T-cell (primary cell): ENCODE results near the gene SH3PXD2B. TPM values are rescaled to one million over a fixed set of nuclear protein-coding genes. Genes with fewer than 3 reads are reported as not detected.
A peak's percentile ranks its signal among the peaks of the same experiment; 100 is the strongest.

Experiments used
- ATAC-seq, 4 experiments: fragments of 200-7000 bp in 3 of 4; fragments of 150-1000 bp in 1 of 4; cut with Tn5 transposase; replicated peaks in 1 of 4; 1 replicate in 3 of 4; 2 replicates in 1 of 4; pipeline ENCODE4 v1.10.0; 2021; ENCODE audit warnings: moderate library complexity in 3 of 4, mild to moderate bottlenecking in 2 of 4, moderate number of reproducible peaks in 1 of 4
- CTCF ChIA-PET, 2 donors: fragments of 300-600 bp; sonication (Branson Sonifier 250); formaldehyde crosslinking; loops; one replicate each; lab custom pipeline; 2022; ENCODE audit warnings: antibody characterized with exemption in 2 of 2; lab: Charles Lee
- POLR2A ChIA-PET, 2 donors: fragments of 300-600 bp; sonication (Branson Sonifier 250); formaldehyde crosslinking; loops; one replicate each; lab custom pipeline; 2022; ENCODE audit warnings: antibody characterized with exemption in 2 of 2; lab: Charles Lee
- DNase-seq, 35 experiments: peaks; one replicate each; pipeline versions ENCODE4 v3.0.0 to v3.0.0-alpha.2; 2013 to 2023
- H3K27ac ChIP-seq: one replicate; pipeline ENCODE4 v1.5.1; 2013; ENCODE audit warnings: low read length
- H3K27me3 ChIP-seq, 2 experiments: replicated peaks in 1 of 2; 1 replicate in 1 of 2; 2 replicates in 1 of 2; pipeline versions ENCODE4 v1.6.1 to v1.7.0; 2013; ENCODE audit warnings: low read length in 1 of 2, mixed read lengths in 1 of 2; ENCODE audit not compliant: control insufficient read depth in 2 of 2, insufficient read depth in 2 of 2; ENCODE audit errors: extremely low read depth in 1 of 2
- H3K36me3 ChIP-seq, 2 donors: 1 replicate in 1 of 2; 2 replicates in 1 of 2; pipeline versions ENCODE4 v1.6.1 to v1.7.0; 2013; ENCODE audit warnings: low read length in 1 of 2; ENCODE audit not compliant: control insufficient read depth in 2 of 2, insufficient read depth in 1 of 2; ENCODE audit errors: extremely low read depth in 1 of 2
- H3K4me1 ChIP-seq, 2 experiments: 1 replicate in 1 of 2; 2 replicates in 1 of 2; pipeline versions ENCODE4 v1.6.1 to v1.7.0; 2013; ENCODE audit warnings: low read length in 2 of 2, mixed read lengths in 1 of 2; ENCODE audit not compliant: insufficient read depth in 2 of 2, control insufficient read depth in 1 of 2; ENCODE audit errors: extremely low read depth in 1 of 2
- H3K4me3 ChIP-seq, 2 donors: 1 replicate in 1 of 2; 2 replicates in 1 of 2; pipeline versions ENCODE4 v1.5.1 to v1.7.0; 2013; ENCODE audit warnings: mild to moderate bottlenecking in 2 of 2, low read length in 1 of 2, moderate library complexity in 1 of 2; ENCODE audit not compliant: control insufficient read depth in 1 of 2; ENCODE audit errors: extremely low read depth in 1 of 2
- H3K9me3 ChIP-seq: 2 replicates; pipeline ENCODE4 v1.7.0; 2013
- H3K27ac Mint-ChIP-seq, 2 donors: one replicate each; pipeline ENCODE4 v1.8.0; 2020 to 2021; ENCODE audit warnings: mild to moderate bottlenecking in 2 of 2, mixed read lengths in 2 of 2
- H3K27me3 Mint-ChIP-seq, 2 donors: one replicate each; pipeline ENCODE4 v1.8.0; 2021 to 2022; ENCODE audit warnings: mixed read lengths in 2 of 2
- H3K36me3 Mint-ChIP-seq: one replicate; pipeline ENCODE4 v1.8.0; 2021; ENCODE audit warnings: mixed read lengths
- H3K4me1 Mint-ChIP-seq, 3 donors: one replicate each; pipeline ENCODE4 v1.8.0; 2020 to 2022; ENCODE audit warnings: mixed read lengths in 3 of 3, mild to moderate bottlenecking in 1 of 3
- H3K4me3 Mint-ChIP-seq, 3 donors: one replicate each; pipeline ENCODE4 v1.8.0; 2020 to 2022; ENCODE audit warnings: mild to moderate bottlenecking in 3 of 3, mixed read lengths in 3 of 3, moderate library complexity in 3 of 3
- H3K9me3 Mint-ChIP-seq, 3 donors: one replicate each; pipeline ENCODE4 v1.8.0; 2020 to 2022; ENCODE audit warnings: mixed read lengths in 3 of 3
- WGBS: methylation state at CpG from one replicate; pipeline ENCODE4 v1.1.5; 2013; ENCODE audit warnings: missing lambda C conversion rate; ENCODE audit not compliant: insufficient coverage; 5-methylcytosine and 5-hydroxymethylcytosine counted together
- total RNA-seq, 35 experiments: library from RNA in 6 of 35; stranded (reverse) in 6 of 35; fragments of 120-200 nt in 1 of 35; gene quantifications; one replicate each; pipeline versions ENCODE4 v1.2.1 to v1.2.4 and lab custom pipeline; 2013 to 2026

SH3PXD2B gene
- total RNA-seq, 5 donors from 2014 or later (not counting 1 experiment from before 2014, with no cell fraction given), result 0.15 to 0.69 (median 0.38) TPM

GRCh38 chr5:172455511-172456061 is 1.3 kb upstream of the SH3PXD2B start:
- H3K27me3 Mint-ChIP-seq, result peaks cover 23 to 32% of the 10 kb centered on the region in 2 donors
- POLR2A ChIA-PET, result no interaction called here

GRCh38 chr5:172455087-172455381 is 709 bp upstream of the SH3PXD2B start:
- Mint-ChIP-seq H3K27ac (no peak overlapping the region), H3K27me3 (peaks cover 23 to 32% of the 10 kb centered on the region in 2 donors), H3K9me3 (no peaks in the 10 kb centered on the region), H3K4me3 (peak overlapping the region; percentile 74 to 81 (median 78)), H3K4me1 (peaks cover 11 to 18% (median 13%) of the 10 kb centered on the region in 3 donors), H3K36me3 (no peaks in the 10 kb centered on the region)
- H3K4me1 ChIP-seq, result peaks cover 3 to 16% of the 10 kb centered on the region in 2 experiments
- 92% methylated on average over 8 of the region's 8 CpGs for WGBS
- H3K27ac ChIP-seq, result no peak overlapping the region
- H3K9me3 ChIP-seq, result no peaks in the 10 kb centered on the region
- CTCF ChIA-PET, result no interaction called here
- no peak for ATAC-seq
- H3K36me3 ChIP-seq, result no peaks in the 10 kb centered on the region
- H3K27me3 ChIP-seq, result peaks cover 0 to 65% of the 10 kb centered on the region in 2 experiments
- POLR2A ChIA-PET, result no interaction called here
- no peak for DNase-seq
- H3K4me3 ChIP-seq, result no peak overlapping the region

More at GRCh38 chr5:172455511-172456061, 1.3 kb upstream of the SH3PXD2B start:
- Mint-ChIP-seq H3K9me3 (no peaks in the 10 kb centered on the region), H3K36me3 (no peaks in the 10 kb centered on the region), H3K27ac (no peak overlapping the region), H3K4me1 (peaks cover 13 to 22% (median 14%) of the 10 kb centered on the region in 3 donors), H3K4me3 (peak overlapping the region; percentile 21 to 81 (median 78))
- ATAC-seq (no peak), DNase-seq (no peak)
- Histone ChIP-seq H3K27ac (no peak overlapping the region), H3K4me1 (peaks cover 3 to 16% of the 10 kb centered on the region in 2 experiments), H3K36me3 (no peaks in the 10 kb centered on the region), H3K27me3 (peaks cover 0 to 63% of the 10 kb centered on the region in 2 experiments), H3K9me3 (no peaks in the 10 kb centered on the region), H3K4me3 (no peak overlapping the region)
- 88% methylated on average over 8 of the region's 13 CpGs for WGBS
- CTCF ChIA-PET, result no interaction called here

DNA sequence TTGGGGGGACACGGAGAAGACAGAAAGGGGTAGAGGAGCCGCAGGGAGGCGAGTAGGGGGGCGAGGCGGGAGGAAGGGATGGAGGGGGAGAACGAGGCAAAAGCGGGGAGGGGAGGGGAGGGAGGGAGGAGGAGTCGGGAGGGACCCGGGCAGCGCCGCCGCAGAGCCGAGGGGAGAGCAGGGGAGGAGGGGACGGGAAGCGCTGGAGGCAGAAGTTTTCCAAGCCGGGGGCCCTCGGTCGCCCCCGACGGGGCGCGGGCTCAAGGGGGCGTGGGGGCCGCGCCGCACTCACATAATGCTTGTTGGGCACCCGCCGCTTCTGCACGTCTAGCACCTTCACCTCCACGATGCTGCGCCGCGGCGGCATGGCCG is 353 bp downstream of the SH3PXD2B start:
- Histone ChIP-seq H3K27ac (no peak overlapping the region), H3K9me3 (no peaks in the 10 kb centered on the region), H3K4me3 (peak overlapping the region; percentile 26 to 33), H3K36me3 (no peaks in the 10 kb centered on the region), H3K27me3 (peaks cover 0 to 56% of the 10 kb centered on the region in 2 experiments), H3K4me1 (peaks cover 3 to 16% of the 10 kb centered on the region in 2 experiments)
- H3K4me3 Mint-ChIP-seq, result peak overlapping the region; percentile 54 to 75 (median 73)
- under 1% methylated on average over 34 of the region's 35 CpGs for WGBS
- ATAC-seq, result peak in 2 of 4 experiments; percentile 37 to 44
- H3K4me1 Mint-ChIP-seq, result peaks cover 11 to 13% (median 12%) of the 10 kb centered on the region in 3 donors
- no peaks in the 10 kb centered on the region for H3K36me3 Mint-ChIP-seq
- CTCF ChIA-PET, result no interaction called here
- H3K27me3 Mint-ChIP-seq, result peaks cover 23 to 32% of the 10 kb centered on the region in 2 donors
- H3K9me3 Mint-ChIP-seq, result no peaks in the 10 kb centered on the region
- peak in 2 of 35 experiments; percentile 4 to 15 for DNase-seq
- no peak overlapping the region for H3K27ac Mint-ChIP-seq
- POLR2A ChIA-PET, result no interaction called here

DNA sequence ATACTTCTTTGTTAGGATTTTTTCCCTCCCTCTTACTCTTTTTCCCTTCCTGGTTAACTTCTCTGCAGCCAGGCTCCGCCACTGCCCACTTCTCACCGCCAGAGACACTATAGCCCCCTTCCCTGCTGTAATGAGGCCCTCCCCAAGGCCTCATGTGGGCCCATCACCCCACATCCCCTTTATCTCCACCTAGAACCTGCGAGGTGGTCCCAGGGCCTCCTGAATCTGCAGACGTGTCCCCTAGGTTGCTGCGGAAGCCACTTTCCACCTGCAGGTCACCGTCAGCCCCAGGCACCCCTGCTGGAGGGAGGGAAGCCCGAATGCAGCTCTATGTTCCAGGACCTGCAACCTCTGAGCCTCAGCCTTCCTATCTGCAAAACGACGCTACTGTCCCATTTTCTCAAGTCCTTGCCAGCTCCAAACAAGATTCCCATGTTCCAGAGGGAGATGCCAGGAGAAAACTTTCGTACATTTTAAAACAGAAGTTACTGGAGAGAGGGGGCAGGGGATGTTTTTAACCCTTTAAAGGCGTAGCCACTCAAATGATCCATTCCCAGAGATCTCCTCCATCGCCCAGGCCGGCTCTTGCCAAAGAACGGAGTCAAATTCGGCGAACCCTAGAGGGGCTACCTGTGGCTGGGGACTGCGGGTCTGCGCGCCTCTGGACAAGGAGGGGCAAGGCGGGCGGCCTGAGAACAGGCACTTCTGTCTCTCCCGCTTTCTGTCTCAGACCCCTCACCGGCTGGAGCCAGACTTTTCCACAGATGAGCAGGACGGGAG is 929 bp downstream of the SH3PXD2B start:
- 61% methylated on average over 11 of the region's 24 CpGs for WGBS
- Mint-ChIP-seq H3K9me3 (no peaks in the 10 kb centered on the region), H3K27me3 (peaks cover 23 to 33% of the 10 kb centered on the region in 2 donors), H3K36me3 (no peaks in the 10 kb centered on the region), H3K27ac (no peak overlapping the region), H3K4me1 (peaks cover 11 to 13% (median 12%) of the 10 kb centered on the region in 3 donors), H3K4me3 (peak overlapping the region; percentile 54 to 75 (median 73))
- peak overlapping the region; percentile 26 to 35 for H3K4me3 ChIP-seq
- ChIA-PET CTCF (interaction anchor here in 1 of 2 donors (1.2 kb wide), 1 partner anchor 247 kb away, joined by 5 read pairs; no protein-coding TSS in a partner anchor), POLR2A (no interaction called here)
- peaks cover 3 to 16% of the 10 kb centered on the region in 2 experiments for H3K4me1 ChIP-seq
- peaks cover 0 to 61% of the 10 kb centered on the region in 2 experiments for H3K27me3 ChIP-seq
- no peaks in the 10 kb centered on the region for H3K36me3 ChIP-seq
- ATAC-seq (no peak), DNase-seq (no peak)
- no peaks in the 10 kb centered on the region for H3K9me3 ChIP-seq
- H3K27ac ChIP-seq, result no peak overlapping the region

GRCh38 chr5:172452398-172453205 is 1.7 kb downstream of the SH3PXD2B start:
- ATAC-seq (no peak), DNase-seq (no peak)
- Histone ChIP-seq H3K27me3 (peaks cover 0 to 62% of the 10 kb centered on the region in 2 experiments), H3K4me1 (peaks cover 3 to 16% of the 10 kb centered on the region in 2 experiments), H3K9me3 (no peaks in the 10 kb centered on the region), H3K27ac (no peak overlapping the region), H3K36me3 (no peaks in the 10 kb centered on the region), H3K4me3 (no peak overlapping the region)
- Mint-ChIP-seq H3K9me3 (no peaks in the 10 kb centered on the region), H3K27me3 (peaks cover 19 to 36% of the 10 kb centered on the region in 2 donors), H3K36me3 (no peaks in the 10 kb centered on the region), H3K4me1 (peaks cover 11 to 13% (median 12%) of the 10 kb centered on the region in 3 donors), H3K27ac (peak overlapping the region in 1 of 2 donors; percentile 31), H3K4me3 (peak overlapping the region; percentile 54 to 75 (median 73))
- POLR2A ChIA-PET, result no interaction called here
- CTCF ChIA-PET, result interaction anchor here in 1 of 2 donors (1.2 kb wide), 1 partner anchor 248 kb away, joined by 5 read pairs; no protein-coding TSS in a partner anchor
- WGBS, result 78% methylated on average over 14 of the region's 18 CpGs

DNA sequence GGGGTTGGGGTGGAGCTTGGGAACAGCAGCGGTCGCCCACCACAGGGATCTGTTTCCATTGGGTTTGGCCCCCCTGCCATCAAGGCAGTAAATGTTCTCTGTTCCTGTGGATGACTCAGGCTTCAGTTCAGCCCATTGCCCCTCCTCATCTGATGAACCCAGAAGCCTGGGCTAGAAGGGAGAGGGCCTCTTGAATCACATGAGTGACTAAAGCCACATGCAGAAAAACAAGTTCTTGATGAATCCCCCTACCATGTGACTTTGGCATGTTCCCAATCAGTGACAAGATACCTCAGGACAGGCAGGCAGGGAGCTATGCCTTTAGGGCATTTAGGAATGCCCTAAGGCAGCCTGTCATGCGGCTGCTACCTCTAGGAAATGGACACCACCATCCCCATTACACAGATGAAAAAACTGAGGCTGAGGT is 2.5 kb downstream of the SH3PXD2B start:
- Histone ChIP-seq H3K27ac (no peak overlapping the region), H3K27me3 (peaks cover 0 to 63% of the 10 kb centered on the region in 2 experiments), H3K9me3 (no peaks in the 10 kb centered on the region), H3K4me1 (peaks cover 3 to 16% of the 10 kb centered on the region in 2 experiments), H3K36me3 (no peaks in the 10 kb centered on the region), H3K4me3 (no peak overlapping the region)
- Mint-ChIP-seq H3K36me3 (no peaks in the 10 kb centered on the region), H3K27me3 (peaks cover 19 to 38% of the 10 kb centered on the region in 2 donors), H3K4me3 (no peak overlapping the region), H3K4me1 (peaks cover 11 to 13% (median 12%) of the 10 kb centered on the region in 3 donors), H3K27ac (no peak overlapping the region), H3K9me3 (no peaks in the 10 kb centered on the region)
- ATAC-seq (no peak), DNase-seq (no peak)
- WGBS, result no CpG with 5 or more reads among the region's 3 CpGs
- ChIA-PET POLR2A (no interaction called here), CTCF (interaction anchor here in 1 of 2 donors (1.2 to 1.4 kb wide), 2 partner anchors 9 to 249 kb away, joined by 5 to 12 read pairs; no protein-coding TSS in a partner anchor)
